Hepatocyte (in vitro differentiated cells): ENCODE results near the gene FGGY. TPM values are rescaled to one million over a fixed set of nuclear protein-coding genes. Genes with fewer than 3 reads are reported as not detected.

Experiments
- DNase-seq: peaks from one replicate; pipeline ENCODE4 v3.0.0-alpha.2; 2016; ENCODE audit warnings: low spot score
- H2AFZ ChIP-seq: fragments of 200-600 bp; sonication (generic); 2 replicates; pipeline ENCODE4 v1.6.0; 2016; ENCODE audit warnings: antibody characterized with exemption, mild to moderate bottlenecking
- H3K27ac ChIP-seq: fragments of 200-600 bp; sonication (generic); 2 replicates; pipeline ENCODE4 v1.5.1; 2016; ENCODE audit warnings: mild to moderate bottlenecking
- H3K27me3 ChIP-seq: fragments of 200-600 bp; sonication (generic); 2 replicates; pipeline ENCODE4 v1.6.1; 2016
- H3K36me3 ChIP-seq: fragments of 200-600 bp; sonication (generic); replicated peaks from 2 replicates; pipeline ENCODE4 v1.5.1; 2016; ENCODE audit warnings: low read depth; ENCODE audit not compliant: insufficient read depth
- H3K4me1 ChIP-seq: fragments of 200-600 bp; sonication (generic); 2 replicates; pipeline ENCODE4 v1.5.1; 2016; ENCODE audit warnings: mild to moderate bottlenecking, moderate library complexity; ENCODE audit not compliant: insufficient read depth
- H3K4me2 ChIP-seq: fragments of 200-600 bp; sonication (generic); 2 replicates; pipeline ENCODE4 v1.6.0; 2016
- H3K4me3 ChIP-seq: fragments of 200-600 bp; sonication (generic); 2 replicates; pipeline ENCODE4 v1.5.1; 2016; ENCODE audit warnings: mild to moderate bottlenecking
- H3K79me2 ChIP-seq: fragments of 200-600 bp; sonication (generic); 2 replicates; pipeline ENCODE4 v1.6.0; 2017; ENCODE audit warnings: mild to moderate bottlenecking
- H3K9me2 ChIP-seq: fragments of 200-600 bp; sonication (generic); replicated peaks from 2 replicates; pipeline ENCODE4 v1.6.0; 2017; ENCODE audit warnings: mild to moderate bottlenecking; ENCODE audit not compliant: insufficient read depth
- H3K9me3 ChIP-seq: fragments of 200-600 bp; sonication (generic); 2 replicates; pipeline ENCODE4 v1.5.1; 2016; ENCODE audit warnings: low read depth, mild to moderate bottlenecking
- H4K20me1 ChIP-seq: fragments of 200-600 bp; sonication (generic); 2 replicates; pipeline ENCODE4 v1.6.0; 2016; ENCODE audit warnings: mild to moderate bottlenecking; ENCODE audit not compliant: insufficient read depth, poor library complexity, severe bottlenecking
- CTCF ChIP-seq: fragments of 200-600 bp; sonication (generic); IDR thresholded peaks from 2 replicates; pipeline ENCODE4 v1.5.1; 2016; ENCODE audit warnings: antibody characterized with exemption, mild to moderate bottlenecking; ENCODE audit not compliant: poor library complexity
- EZH2 ChIP-seq: fragments of 200-600 bp; sonication (generic); IDR thresholded peaks from 2 replicates; pipeline ENCODE4 v1.6.1; 2016; ENCODE audit warnings: antibody characterized with exemption, mild to moderate bottlenecking, borderline replicate concordance
- EZH2phosphoT487 ChIP-seq: fragments of 200-600 bp; sonication (generic); IDR thresholded peaks from one replicate; pipeline ENCODE4 v1.6.1; 2018; ENCODE audit warnings: antibody characterized with exemption, mild to moderate bottlenecking, low read depth, moderate library complexity; ENCODE audit not compliant: unreplicated experiment, severe bottlenecking
- WGBS: methylation state at CpG from one replicate; pipeline ENCODE4 v1.1.6; 2016; ENCODE audit warnings: low lambda C conversion rate; ENCODE audit errors: missing lambda C conversion rate; 5-methylcytosine and 5-hydroxymethylcytosine counted together
- polyA plus RNA-seq: library from polyadenylated mRNA; unstranded; fragments of >200 nt; fragmentation: Nextera tagmentation; extraction: Ambion mirVana; gene quantifications from 2 replicates; pipeline ENCODE4 v1.2.1, GENCODE V29; 2016
- total RNA-seq: library from RNA; depleted of rRNA; stranded (reverse); fragments of >200 nt; gene quantifications from 2 replicates; pipeline ENCODE4 v1.2.3, GENCODE V29; 2014

FGGY gene
- total and polyA plus RNA-seq, 2 experiments from 2014 or later: 18.0 to 20.6 TPM

GRCh38 chr1:59360170-59360569 is 63.3 kb downstream of the FGGY start:
- Histone ChIP-seq H3K4me2 (no peak overlapping the region), H3K36me3 (no peaks in the 10 kb centered on the region), H3K9me3 (no peaks in the 10 kb centered on the region), H3K9me2 (no peaks in the 10 kb centered on the region), H2AFZ (no peak overlapping the region), H4K20me1 (no peaks in the 10 kb centered on the region), H3K4me1 (peaks cover 23% of the 10 kb centered on the region), H3K27ac (peak overlapping the region; percentile 15), H3K4me3 (no peak overlapping the region), H3K27me3 (no peaks in the 10 kb centered on the region), H3K79me2 (no peaks in the 10 kb centered on the region)
- TF ChIP-seq EZH2: no peak
- no peak for TF ChIP-seq CTCF
- TF ChIP-seq EZH2phosphoT487: no peak
- no peak for DNase-seq
- WGBS: 85% methylated on average over 4 of the region's 4 CpGs

GRCh38 chr1:59360729-59361128 is 63.8 kb downstream of the FGGY start:
- no peaks in the 10 kb centered on the region for H3K79me2 ChIP-seq
- H3K27me3 ChIP-seq: no peaks in the 10 kb centered on the region
- no peaks in the 10 kb centered on the region for H4K20me1 ChIP-seq
- no peak overlapping the region for H2AFZ ChIP-seq
- TF ChIP-seq EZH2phosphoT487: no peak
- TF ChIP-seq EZH2: no peak
- TF ChIP-seq CTCF: no peak
- H3K36me3 ChIP-seq: no peaks in the 10 kb centered on the region
- no peaks in the 10 kb centered on the region for H3K9me3 ChIP-seq
- peak overlapping the region; percentile 15 for H3K27ac ChIP-seq
- no peak for DNase-seq
- no peak overlapping the region for H3K4me3 ChIP-seq
- H3K4me1 ChIP-seq: peaks cover 17% of the 10 kb centered on the region
- H3K9me2 ChIP-seq: no peaks in the 10 kb centered on the region
- WGBS: 96% methylated on average over 2 of the region's 2 CpGs
- H3K4me2 ChIP-seq: no peak overlapping the region

- WGBS: 94% methylated on average over 8 of the region's 8 CpGs
- Histone ChIP-seq H3K4me3 (no peak overlapping the region), H3K9me2 (no peaks in the 10 kb centered on the region), H3K4me2 (no peak overlapping the region), H3K4me1 (peaks cover 14% of the 10 kb centered on the region), H2AFZ (no peak overlapping the region), H4K20me1 (no peaks in the 10 kb centered on the region), H3K27ac (no peak overlapping the region), H3K79me2 (no peaks in the 10 kb centered on the region), H3K36me3 (no peaks in the 10 kb centered on the region), H3K9me3 (no peaks in the 10 kb centered on the region), H3K27me3 (no peaks in the 10 kb centered on the region)
- DNase-seq: no peak
- TF ChIP-seq EZH2phosphoT487 (no peak), CTCF (no peak)
Observed at GRCh38 chr1:59361766-59362165, 64.9 kb downstream of the FGGY start.

GRCh38 chr1:59364037-59364436 is 67.1 kb downstream of the FGGY start:
- no peak for DNase-seq
- Histone ChIP-seq H3K36me3 (no peaks in the 10 kb centered on the region), H3K4me1 (peaks cover 24% of the 10 kb centered on the region), H3K27me3 (no peaks in the 10 kb centered on the region), H3K4me3 (no peak overlapping the region), H2AFZ (no peak overlapping the region), H3K27ac (no peak overlapping the region), H3K9me3 (no peaks in the 10 kb centered on the region), H4K20me1 (no peaks in the 10 kb centered on the region), H3K9me2 (no peaks in the 10 kb centered on the region), H3K4me2 (no peak overlapping the region), H3K79me2 (no peaks in the 10 kb centered on the region)
- 91% methylated on average over 2 of the region's 2 CpGs for WGBS
- no peak for TF ChIP-seq EZH2
- TF ChIP-seq CTCF: no peak
- no peak for TF ChIP-seq EZH2phosphoT487
